Gastrocnemius medialis (tissue), 4 donors: ENCODE measurements around the gene ARID5B.

Source experiments
- POLR2A ChIP-seq, 2 donors: fragments of 450-650 bp; IDR thresholded peaks; one replicate each; pipeline ENCODE4 v1.6.1; 2017; ENCODE audit warnings: antibody characterized with exemption in 2 of 2, mild to moderate bottlenecking in 2 of 2, moderate library complexity in 2 of 2
- TF ChIP-seq, protein P1 (sequence below), 5 experiments: fragments of 450-650 bp in 3 of 5; fragments of 200-600 bp in 2 of 5; sonication (generic) in 2 of 5; IDR thresholded peaks in 4 of 5; conservative IDR thresholded peaks in 1 of 5; 1 replicate in 4 of 5; 2 replicates in 1 of 5; pipeline ENCODE4 v1.5.1; 2016 to 2019; ENCODE audit warnings: antibody characterized with exemption in 5 of 5, mild to moderate bottlenecking in 3 of 5, moderate library complexity in 3 of 5

DNA sequence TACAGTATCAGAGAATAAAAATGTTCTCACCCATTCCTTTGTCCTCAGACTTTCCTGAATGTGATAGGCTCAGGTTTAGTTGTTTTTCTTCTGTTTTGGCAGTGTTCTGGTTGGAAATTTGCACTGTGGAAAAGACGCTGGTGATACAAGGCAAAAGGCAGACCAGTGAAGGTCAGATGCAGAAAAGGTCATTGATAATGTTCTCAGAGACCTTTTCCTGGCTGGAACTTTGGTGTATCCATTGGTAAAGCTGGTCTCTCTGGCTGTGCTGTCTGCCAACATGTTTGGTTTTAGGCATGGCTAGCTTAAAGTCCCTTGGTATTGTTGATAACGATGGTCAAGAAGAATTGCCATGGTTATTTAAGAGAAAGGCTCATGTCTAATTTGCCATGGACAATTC, 11.5 kb downstream of the ARID5B start:
- no peak for TF ChIP-seq POLR2A (IDR thresholded peaks at IDR 0.05)
- TF ChIP-seq, protein P1, sequence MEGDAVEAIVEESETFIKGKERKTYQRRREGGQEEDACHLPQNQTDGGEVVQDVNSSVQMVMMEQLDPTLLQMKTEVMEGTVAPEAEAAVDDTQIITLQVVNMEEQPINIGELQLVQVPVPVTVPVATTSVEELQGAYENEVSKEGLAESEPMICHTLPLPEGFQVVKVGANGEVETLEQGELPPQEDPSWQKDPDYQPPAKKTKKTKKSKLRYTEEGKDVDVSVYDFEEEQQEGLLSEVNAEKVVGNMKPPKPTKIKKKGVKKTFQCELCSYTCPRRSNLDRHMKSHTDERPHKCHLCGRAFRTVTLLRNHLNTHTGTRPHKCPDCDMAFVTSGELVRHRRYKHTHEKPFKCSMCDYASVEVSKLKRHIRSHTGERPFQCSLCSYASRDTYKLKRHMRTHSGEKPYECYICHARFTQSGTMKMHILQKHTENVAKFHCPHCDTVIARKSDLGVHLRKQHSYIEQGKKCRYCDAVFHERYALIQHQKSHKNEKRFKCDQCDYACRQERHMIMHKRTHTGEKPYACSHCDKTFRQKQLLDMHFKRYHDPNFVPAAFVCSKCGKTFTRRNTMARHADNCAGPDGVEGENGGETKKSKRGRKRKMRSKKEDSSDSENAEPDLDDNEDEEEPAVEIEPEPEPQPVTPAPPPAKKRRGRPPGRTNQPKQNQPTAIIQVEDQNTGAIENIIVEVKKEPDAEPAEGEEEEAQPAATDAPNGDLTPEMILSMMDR (IDR thresholded peaks at IDR 0.05 in 4 of 5, conservative IDR thresholded peaks at IDR 0.05 in 1 of 5): no peak
